ENCODE results near the gene AP2B1.

- no peak for TF ChIP-seq CTCF (IDR thresholded peaks at IDR 0.05; ENCODE audit: low read depth, low read length)
- no peak for TF ChIP-seq EZH2phosphoT487 (IDR thresholded peaks at IDR 0.05; ENCODE audit: low read depth)
Measured at GRCh38 chr17:35568561-35568960, 18.6 kb upstream of the AP2B1 start.

Measured in OCI-LY3 (cell line).